GM19468 (cell line): ENCODE results near the gene SLC7A4.
A peak's percentile ranks its signal among the peaks of the same experiment; 100 is the strongest.

Source experiments
- ATAC-seq: cut with Tn5 transposase; IDR thresholded peaks from one replicate; pipeline ENCODE4 v1.9.1; 2021; ENCODE audit warnings: mild to moderate bottlenecking, moderate library complexity, moderate number of reproducible peaks; ENCODE audit not compliant: unreplicated experiment; ENCODE audit errors: extremely low read depth

SLC7A4 gene

DNA sequence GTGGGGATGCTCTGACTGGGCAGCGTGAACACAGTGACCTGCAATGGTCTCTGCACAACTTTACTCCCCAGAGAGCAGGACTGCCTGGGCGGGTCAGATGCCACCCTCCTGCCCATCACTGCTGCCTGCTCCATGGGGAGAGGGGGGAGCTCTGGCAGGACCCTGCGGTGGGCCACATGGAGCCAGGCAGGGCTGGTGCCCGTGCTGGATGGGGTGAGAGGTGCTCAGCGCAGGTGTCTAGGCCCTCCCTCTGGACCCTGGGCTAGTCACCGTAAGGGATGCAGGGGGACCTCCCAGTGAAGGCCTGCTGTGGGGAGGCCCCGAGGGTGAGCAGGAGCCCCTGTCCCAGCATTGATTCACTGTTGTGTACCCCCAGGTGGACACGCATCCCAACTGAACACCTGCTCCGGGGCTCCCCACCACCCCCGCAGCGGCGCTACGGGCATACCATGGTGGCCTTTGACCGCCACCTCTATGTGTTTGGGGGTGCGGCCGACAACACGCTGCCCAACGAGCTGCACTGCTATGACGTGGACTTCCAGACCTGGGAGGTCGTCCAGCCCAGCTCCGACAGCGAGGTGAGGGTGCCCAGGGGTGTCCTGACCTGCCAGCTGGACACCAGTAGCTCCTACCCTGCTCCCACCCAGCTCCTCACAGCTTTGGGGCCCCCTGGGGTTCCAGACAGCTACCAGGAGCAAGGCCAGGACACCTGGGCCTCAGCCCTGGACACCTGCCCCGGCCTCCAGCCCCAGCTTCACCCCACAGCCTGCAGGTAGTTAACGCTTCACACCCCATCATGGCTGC lies 40.9 kb downstream of the SLC7A4 start:
- ATAC-seq: no peak

DNA sequence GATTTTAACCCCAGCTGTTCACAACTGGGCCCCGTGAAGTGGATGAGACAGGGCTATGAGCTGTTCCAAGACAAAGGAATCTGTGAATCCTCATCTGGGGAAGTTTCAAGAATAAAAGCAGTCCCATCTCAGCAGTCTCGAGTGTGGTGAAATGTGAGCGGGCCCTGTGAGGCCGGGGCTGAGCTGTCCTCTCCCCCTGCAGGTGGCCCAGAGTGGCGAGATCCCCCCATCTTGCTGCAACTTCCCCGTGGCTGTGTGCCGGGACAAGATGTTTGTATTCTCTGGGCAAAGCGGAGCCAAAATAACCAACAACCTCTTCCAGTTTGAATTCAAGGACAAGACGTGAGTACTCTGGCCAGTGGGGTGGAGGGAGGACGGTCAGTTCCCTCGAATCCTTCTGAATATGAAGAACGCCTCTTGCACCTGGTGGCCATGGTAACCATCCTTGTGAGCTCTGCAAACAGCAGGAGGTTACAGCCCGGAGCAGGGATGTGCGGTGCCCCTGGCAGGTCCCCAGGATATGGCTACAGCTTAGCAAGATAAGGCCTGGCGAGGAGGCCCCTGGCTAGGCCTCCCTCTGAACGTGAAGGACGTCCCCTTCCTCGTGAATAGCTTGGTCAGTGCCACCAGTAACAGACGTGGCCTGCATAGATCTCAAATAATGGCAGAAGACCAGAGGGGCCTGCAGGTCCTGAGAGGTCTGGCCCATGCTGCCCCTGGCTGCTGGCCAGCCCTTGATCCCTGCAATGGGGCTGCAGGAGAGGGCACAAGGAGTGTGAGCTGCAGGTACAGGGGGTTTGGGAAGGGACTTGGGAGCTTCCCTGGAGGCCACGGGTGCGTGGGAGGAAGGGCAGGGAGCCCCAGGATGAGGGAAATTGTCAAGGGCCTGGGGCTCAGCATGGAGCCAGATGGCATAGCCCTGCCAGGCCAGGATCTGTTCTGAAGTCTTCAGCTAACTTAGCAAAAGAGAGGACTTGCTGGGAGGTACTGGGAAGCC lies 41.9 kb downstream of the SLC7A4 start:
- ATAC-seq: no peak

DNA sequence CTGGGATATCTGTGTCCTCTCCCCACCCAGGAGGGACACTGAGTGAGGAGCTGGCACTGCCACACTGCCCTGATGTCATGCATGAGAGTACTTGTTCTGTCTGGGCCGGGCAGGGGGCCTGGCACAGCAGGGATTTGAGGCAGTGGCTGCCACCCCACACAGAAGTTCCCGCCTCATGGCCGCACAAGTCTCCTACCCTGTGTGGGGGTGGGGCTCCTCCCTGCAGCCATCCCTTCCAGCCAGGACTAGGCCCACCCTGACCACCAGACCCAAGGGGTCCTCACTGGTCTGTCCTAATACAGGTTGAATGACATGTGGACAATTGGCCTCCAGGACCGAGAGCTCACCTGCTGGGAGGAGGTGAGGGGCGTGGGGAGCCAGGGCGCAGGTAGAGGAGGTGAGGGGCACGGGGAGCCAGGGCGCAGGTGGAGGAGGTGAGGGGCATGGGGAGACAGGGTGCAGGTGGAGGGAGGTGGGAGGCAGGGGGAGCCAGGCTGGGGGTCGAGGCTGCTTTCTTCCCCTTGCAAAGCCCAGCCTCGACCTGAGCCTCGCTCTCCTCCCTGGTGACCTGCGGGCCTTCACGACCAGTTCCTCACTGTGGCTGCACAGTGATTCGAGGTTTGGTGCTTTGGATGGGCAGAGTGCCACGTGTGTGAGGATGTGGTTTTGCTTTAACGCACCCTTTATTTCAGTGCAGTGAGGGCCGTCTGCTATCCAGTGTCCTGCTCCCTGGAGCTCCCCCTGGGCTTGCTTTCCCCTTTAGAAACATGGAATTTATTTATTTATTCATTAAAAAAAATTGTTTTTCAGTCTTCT lies 42.8 kb downstream of the SLC7A4 start:
- ATAC-seq: no peak

DNA sequence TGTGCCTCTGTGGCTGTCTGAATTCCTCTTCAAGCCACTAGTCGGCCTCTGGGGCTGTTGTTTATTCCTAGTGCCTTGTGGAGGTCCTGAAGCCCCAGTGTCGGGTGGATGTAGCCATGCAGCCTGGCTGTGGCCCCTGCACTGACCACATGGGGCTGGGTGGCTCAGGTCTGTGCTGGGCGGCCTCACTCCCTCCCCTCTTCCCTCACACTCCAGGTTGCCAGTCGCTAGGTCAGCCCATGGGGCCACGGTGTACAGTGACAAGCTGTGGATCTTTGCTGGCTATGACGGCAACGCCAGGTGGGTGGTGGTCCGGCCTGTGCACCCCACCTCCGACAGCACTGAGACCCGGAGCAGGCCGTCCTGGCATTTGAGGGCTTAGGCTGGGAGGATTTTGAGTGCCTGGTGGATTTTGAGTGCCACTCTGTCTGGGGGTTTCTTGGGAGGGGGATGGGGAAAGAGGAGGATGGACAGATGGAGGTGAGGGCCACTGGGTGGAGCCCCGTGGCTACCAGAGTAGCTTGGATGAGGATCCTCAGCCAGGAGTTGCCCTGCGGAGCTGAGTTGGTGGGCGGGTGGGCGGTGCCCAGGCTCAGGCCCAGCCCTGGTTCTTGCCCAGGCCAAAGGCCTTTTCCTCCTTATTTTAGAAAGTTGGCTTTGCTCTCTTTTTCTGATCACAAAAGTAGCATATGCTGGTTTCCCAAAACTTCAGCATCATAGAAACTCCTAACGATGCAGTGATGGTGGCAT lies 43.6 kb downstream of the SLC7A4 start:
- no peak for ATAC-seq

DNA sequence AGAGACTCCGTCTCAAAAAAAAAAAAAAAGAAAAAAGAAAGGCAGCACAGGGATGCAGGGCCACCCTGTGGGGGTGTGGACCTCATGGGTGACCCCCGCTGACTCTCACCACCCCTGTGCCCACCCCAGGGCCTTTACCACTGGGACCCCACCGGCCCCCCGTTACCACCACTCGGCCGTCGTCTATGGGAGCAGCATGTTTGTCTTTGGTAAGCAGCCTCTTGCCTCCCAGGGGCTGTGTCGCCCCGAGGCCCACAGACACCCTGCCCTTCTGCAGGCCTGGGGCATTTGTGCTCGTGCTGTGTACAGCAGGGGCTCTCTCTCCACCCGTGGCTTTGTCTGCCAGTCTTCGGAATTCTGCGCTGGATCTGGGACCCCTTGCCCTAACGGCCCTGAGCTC lies 45.0 kb downstream of the SLC7A4 start:
- ATAC-seq: no peak

DNA sequence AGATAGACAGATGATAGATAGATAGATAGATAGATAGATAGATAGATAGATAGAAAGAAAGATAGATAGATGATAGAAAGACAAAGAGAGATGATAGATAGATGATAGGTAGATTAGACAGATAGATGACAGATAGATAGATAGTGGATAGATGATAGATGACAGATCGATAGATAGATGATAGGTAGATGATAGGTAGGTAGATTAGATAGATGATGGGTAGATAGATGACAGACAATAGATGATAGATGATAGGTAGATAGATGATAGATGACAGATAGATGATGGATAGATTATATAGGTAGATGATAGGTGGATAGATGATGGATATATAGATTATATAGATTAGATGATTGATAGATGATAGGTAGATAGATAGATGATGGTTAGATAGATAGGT lies 46.0 kb downstream of the SLC7A4 start:
- ATAC-seq: no peak

DNA sequence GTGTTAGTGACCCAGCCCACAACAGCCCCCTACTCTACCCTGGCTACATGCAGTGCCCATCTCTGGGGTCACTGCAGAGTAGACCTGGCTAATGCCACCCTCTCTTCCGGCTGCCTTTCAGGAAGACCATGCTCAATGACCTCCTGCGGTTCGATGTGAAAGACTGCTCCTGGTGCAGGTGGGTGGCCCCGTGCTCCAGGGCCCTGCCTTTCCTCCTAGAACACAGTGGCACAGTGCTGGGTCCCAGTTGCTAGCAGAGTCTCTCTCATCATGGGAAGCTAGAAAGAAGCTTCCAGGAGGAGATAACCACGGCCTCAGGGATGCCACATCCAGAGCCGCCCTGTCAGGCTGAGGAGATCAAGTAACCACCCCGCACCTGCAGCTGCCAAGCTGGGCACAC lies 46.6 kb downstream of the SLC7A4 start:
- no peak for ATAC-seq

DNA sequence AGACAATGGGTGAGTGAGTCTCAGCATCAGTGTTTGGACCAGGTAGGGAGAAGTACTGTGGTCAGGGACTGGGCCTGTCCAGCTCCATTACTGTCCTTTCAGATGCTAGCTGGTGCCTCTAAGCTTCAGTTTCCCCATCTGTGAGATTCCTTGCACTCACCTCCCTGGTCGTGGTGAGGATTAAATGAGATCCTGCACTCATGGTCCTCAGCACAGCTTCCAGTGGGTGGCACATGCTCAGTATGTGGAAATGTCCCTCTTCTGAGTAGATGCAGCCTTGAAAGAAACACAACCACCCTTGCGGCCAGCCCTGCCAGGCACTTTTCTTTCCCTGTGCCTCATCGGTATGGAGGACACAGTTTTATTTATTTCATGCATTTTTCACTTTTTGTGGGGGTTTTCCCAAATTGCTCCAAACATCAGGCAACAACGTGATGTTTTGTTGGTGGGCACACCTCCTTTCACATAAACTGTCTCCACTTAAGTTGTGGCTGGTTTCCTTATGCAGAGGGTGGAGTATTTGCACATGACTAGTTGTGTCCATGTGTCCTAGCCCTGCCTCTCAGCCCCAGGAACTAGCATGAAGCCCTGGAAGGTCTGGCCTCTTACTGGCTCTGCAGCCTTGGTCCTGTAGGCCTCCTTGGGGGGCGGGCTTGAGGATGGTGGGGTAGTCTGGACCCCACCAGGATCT lies 49.1 kb downstream of the SLC7A4 start:
- no peak for ATAC-seq

DNA sequence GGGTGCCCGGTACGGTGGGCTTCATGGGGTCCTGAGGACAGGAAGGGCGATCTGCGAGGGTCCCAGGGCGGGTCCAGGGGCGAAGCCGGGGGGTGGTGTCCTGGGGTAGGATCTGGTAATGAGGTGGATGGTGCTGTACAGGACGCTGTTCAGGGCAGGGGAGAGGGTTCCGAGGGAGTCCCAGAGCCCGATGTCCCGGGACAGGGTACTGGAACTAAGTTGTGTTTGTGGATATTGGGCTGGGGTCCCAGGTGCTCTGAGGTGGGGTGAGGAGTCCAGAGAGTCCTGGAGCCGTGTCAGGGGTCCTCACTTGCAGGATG lies 49.8 kb downstream of the SLC7A4 start:
- no peak for ATAC-seq

DNA sequence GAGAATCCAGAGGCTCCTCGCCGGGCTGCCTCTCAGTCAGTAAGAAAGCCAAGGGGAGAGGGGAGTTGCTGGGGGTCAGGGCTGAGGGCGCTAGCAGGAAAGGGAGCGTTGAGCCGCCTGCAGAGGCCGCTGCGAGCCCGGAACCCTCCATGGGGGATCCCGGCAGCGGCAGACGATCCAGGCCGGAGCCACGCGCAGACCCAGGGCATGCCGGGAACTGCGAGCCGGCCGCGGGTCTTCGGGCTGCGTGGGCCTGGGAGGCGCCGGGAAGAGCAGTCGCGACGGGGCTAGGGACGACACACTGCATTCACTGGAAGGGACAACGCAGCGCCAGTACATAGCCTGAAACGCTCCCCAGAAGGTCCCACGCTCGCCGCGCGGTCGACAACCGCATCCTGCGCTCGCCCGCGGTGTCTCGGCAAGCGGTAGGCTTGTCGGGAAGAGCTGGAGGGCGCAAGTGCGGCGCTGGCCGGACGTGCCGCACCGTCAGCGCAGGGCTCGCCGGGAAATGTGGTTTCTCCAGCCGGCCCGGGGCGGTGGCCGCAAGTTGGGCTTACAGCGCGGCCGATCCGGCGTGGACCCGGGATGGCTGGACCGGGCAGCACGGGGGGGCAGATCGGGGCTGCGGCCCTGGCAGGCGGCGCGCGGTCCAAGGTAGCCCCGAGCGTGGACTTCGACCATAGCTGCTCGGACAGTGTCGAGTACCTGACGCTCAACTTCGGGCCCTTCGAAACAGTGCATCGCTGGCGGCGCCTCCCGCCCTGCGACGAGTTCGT lies 50.4 kb downstream of the SLC7A4 start, which contains the start of gene LZTR1:
TSS of gene LZTR1 (plus strand) at position 511 of the 776 bp plus-strand sequence. CDS start at position 586, 75 bp downstream.
- ATAC-seq: peak; percentile 44

DNA sequence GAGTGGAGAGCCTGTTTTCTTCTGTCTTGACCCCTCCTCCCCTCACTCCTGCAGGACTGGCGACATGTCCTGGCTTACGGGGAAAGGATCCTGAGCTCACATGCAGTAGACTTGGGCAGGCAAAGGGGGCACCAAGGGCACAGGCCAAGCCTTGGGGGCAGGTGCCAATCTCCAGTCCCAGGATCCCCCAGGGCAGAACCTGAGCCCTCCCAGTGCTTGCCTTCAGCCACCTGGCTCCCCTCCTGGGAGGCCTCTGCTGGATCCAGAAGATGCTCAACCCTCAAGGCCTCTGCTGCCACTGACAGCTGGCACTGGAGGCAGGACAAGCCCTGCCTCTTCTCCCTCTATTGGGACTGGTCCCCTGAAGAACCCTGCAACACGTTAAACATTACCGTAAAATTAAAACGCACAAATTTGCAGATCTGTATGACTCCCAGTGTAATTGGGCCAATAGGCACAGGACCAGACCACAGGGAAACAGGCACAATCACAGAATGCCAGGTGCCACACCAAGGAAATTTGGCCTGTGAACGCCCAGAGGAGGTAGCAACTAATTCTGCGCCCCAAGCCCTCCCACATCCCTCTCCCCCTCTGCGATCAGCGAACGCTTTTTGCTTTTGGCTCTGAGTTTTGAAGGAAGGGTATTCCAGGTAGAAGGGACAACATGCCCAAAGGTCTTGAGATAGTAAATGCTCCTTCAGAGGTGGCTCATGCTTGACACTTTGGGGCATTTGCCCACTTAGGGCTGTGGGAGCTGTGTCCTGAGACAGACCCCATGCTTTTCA lies 51.2 kb downstream of the SLC7A4 start:
- ATAC-seq: no peak

DNA sequence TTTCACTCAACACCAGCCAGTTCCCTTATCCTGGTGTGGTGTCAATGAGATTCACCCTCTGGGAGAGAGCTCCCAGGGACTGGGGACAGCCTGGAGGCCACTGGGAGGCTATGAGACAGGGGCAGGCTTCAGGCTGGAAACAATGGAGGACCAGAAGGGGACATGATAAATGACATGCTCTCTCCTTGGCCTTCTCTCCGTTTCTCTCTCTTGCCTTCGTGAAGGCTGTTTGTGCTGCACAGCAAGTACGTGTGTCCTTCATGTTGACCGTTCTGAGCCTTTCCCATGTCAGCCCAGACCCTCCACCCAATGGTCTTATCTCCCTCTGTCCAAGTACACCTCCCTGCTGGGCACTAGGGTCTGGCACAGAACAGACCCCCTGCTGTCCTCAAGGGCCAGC lies 51.8 kb downstream of the SLC7A4 start:
- ATAC-seq: no peak

DNA sequence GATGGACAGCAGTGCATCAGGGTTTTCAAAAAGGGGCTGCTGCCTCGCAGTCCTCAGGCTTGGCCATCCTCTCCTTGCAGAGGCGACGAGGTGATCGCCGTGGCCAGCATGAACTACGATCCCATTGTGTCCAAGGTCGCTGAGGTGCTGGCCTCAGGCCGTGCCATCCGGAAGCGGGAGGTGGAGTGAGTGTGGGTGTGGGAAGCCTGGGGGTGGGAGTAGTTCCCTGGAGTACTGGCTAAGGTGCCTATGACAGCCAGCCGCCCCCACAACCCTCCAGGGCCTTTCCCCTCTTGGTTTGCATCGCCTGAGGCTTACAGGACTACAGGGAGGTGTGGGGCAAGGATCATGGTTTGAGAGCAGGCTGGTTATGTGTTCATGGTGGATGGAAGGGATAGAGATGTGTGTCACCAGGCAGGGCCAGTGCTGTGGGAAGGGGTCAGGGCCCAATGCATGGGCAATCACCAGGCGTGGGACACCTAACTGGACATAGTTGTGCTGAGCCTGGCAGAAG lies 52.4 kb downstream of the SLC7A4 start:
- ATAC-seq: no peak

DNA sequence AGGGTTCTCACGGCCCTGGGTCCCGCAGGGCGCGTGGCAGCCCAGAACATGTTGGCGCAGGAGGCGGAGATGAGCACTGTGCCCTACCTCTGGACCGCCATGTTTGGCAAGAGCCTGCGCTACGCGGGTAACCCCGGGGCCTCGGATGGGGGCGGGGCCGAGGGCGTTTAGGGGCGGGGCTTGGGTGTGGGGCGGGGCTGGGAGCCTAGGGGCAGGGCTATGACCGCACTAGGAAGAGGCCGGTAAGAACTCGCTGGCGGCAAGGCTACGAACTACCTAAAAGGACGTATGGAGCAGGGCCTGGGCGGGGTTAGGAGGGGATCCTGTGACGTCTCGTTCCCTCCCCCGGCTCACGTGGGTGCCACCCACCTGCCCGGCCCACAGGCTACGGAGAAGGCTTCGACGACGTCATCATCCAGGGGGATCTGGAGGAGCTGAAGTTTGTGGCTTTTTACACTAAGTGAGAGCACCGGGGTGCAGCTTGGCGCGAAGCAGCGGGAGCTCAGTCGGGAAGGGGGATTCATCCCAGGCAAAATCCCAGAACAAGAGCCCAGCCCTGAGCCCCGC lies 53.0 kb downstream of the SLC7A4 start:
- no peak for ATAC-seq
